Limb (tissue), 2 donors: Measurements from ENCODE around the gene ZFP36.
"Not testable (repeated sequence)": the region's sequence is repeated elsewhere in the genome, so short reads cannot be mapped to it uniquely, and the experiment has no call there.

Source experiments
- DNase-seq, 2 donors: peaks; one replicate each; pipeline ENCODE4 v3.0.0-alpha.2; 2016; ENCODE audit errors: extremely low spot score in 2 of 2

ZFP36 gene, protein sequence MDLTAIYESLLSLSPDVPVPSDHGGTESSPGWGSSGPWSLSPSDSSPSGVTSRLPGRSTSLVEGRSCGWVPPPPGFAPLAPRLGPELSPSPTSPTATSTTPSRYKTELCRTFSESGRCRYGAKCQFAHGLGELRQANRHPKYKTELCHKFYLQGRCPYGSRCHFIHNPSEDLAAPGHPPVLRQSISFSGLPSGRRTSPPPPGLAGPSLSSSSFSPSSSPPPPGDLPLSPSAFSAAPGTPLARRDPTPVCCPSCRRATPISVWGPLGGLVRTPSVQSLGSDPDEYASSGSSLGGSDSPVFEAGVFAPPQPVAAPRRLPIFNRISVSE

DNA sequence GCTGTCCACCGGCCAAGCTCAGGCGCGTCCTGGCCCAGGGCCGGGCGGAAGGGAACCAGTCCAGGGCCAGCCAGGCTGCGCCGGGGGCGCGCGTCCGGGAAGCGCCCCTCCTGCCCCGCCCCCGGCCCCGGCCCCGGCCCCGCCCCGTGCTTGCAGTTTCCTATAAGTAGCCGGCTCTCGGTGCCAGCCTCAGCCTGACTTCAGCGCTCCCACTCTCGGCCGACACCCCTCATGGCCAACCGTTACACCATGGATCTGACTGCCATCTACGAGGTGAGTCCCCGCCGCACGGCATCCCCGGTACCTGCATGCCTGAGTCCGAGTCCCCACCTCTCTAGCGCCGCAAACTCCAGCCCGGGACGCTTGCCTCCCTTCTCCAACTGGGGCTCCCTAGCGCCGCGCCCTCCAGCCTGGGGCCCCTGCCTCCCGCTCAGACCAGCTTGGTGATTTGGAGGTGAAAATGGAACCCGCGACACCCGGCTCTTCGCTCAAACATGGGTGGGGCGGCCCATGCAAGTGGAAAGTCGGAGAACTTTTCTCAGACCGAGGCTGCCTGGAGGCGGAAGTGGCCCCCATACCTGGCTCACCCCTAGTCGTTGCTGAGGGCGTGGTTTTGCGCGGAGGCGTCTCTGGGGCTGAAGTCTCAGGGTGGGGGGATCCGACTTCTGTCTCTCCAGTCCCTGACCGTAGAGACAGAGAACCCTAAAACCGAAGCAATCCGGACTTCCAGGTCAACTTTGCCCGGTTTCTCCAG, at the start of gene ZFP36:
Gene ZFP36 (plus strand): TSS at position 192 of the 754 bp plus-strand sequence. CDS start 58 bp downstream, at position 250.
- DNase-seq = peak; percentile 83 to 94

DNA sequence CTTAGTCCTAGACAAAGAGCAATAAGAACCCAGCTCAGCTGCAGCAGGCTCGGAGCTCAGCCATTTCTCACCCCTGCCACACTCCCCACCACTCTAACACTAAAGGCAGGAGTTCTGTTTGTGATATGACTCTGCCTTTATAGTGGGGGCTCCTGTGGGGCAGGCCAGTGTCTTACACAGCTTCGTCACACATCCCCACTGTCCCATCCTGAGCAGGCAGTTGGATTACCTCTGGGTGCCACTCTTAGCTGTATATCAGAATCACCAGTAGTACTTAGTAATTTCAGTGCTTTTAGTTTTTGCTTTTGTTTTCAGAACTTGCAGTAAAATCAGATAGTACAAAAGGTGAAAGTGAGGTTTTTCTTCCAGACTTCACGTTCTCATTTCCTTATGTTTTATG, 47.6 kb upstream of the ZFP36 start:
- no peak for DNase-seq

DNA sequence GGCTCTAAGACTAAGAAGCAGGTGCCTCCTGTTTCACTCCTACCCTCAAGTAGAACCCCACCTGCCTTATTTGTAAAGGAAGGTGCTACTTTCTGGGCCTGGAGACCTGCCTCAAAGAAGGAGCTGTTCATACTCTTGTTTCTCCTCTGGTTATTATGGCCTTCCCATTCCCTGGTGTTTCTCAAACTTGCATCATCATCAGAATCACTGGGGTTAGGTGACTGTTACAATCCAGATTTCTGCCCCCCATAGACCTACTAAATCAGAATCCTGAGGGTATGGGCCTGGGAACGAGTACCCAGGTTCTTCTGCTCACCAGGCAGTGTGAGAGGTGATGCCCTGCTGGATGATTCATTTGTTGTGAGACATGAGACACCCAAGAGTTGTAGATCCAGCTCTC, 46.0 kb upstream of the ZFP36 start:
- no peak for DNase-seq

DNA sequence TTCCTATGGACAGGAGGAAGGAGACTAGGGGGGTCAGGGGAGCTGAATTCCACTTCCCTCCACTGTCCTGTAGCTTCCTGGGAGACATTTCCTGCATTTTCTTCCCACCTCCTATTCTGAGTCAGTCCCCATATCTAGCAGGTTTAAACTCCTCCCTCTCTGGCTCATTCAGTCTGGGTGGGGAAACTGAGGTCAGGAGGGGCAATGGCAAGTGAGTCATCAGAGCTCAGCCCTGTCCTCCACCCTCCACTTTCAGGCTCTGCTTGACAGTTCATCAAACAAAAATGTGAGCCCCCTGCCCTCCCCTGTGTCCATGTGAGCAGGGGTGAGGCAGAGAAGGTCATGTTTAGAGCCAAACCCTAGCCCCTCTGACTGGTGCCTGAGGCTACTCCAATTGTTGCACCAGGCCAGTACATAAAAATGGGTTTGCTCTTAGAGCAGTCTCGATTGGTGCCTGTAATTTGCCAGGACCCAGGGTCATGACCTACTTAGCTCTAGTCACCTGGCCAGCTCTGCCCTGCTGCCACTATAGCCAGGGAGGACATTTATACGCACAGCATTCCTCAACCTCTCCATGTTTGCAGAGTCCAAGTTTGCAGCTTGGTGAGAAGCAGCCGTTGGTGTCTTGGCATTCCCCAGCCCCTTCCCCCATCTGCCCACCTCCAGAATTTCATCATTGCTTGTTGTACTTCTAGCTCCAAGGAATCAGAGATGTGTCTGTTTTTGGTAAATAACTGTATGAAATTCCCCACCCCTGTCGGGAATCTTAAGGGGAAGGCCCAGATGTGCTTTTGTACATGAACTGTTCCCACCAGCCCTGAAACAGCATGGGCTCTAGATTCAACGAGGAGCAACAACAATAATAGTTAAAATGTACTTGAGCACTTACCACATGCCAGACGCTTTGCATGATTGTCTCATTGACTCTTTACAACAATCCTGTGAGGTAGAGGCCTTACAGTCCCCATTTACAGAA, 43.7 kb upstream of the ZFP36 start:
- no peak for DNase-seq

DNA sequence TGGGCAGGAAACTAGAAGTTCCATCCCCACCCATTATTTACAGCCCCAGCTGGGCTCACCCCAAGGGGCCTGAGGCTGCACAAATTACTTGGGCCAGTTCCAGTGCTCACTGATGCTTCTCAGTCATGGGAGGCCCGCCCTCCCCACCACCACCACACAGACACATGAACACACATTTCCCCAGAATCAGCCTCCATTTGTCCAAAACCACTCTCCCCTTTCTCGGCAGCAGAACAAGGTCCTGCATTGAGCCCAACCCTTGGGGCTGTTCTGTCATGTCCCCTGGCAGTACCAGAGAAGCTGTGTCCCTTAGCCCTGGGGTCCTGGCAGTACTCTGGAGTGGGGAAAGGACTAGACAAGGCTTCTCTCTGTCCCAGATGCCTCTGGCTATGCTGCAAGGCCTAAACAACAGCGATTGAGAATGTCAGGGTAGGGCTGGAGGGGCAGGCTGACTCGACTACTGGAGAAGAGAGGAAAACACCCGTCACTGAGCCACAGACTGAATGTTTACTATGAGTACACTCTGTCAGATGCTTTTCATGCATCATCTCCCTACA, 42.7 kb upstream of the ZFP36 start:
- DNase-seq = no peak

DNA sequence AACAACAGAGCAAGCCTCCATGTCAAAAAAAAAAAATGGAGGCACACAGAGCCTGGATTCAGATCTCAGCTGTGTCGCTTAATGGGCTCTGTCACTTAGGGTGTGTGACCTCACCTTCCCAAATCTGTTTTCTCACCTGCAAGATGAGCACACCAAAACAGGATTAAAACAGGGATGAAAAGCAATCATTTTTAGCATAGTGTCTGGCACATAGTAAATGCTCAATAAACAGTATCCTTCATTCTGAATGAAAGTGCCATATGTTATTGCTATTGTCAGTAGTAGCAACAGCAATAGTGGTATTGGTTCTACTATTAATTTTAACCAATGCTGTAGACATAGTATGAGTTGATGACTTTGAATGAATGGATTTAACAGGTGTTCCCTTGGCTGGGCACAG, 41.1 kb upstream of the ZFP36 start:
- DNase-seq = no peak

DNA sequence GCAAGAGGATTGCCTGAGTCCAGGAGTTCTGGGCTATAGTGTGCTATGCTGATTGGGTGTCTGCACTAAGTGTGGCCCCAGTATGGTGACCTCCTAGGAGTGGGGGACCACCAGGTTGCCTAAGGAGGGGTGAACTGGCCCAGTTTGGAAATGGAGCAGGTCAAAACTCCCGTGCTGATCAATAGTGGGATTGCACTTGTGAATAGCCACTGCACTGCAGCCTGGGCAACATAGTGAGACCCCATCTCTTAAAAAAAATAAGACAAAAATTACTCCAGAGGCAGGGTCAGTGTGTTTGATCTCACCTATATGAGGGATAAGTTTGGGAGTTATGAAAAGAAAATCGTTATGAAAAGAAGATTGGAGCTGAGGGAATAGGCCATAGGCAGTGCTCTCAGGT, 37.4 kb upstream of the ZFP36 start:
- no peak for DNase-seq

DNA sequence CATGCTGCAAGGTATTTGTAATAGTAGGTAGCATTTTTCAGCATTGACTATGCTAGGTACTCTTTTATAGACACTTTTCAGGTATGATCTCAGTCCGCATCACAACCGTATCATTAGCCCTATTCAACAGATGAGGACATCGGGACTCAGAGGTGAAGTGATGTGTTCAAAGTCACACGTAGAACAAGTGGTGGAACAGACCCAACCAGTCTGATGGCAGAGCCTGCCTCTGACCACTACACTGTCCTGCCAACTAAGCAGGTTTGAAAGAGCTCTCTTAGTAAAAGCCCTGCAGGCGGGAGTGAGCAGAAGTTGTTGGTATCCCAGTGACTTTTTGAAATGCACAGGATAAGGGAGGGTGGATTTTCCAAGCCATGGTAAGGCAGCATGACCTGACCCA, 35.9 kb upstream of the ZFP36 start:
- DNase-seq = no peak

DNA sequence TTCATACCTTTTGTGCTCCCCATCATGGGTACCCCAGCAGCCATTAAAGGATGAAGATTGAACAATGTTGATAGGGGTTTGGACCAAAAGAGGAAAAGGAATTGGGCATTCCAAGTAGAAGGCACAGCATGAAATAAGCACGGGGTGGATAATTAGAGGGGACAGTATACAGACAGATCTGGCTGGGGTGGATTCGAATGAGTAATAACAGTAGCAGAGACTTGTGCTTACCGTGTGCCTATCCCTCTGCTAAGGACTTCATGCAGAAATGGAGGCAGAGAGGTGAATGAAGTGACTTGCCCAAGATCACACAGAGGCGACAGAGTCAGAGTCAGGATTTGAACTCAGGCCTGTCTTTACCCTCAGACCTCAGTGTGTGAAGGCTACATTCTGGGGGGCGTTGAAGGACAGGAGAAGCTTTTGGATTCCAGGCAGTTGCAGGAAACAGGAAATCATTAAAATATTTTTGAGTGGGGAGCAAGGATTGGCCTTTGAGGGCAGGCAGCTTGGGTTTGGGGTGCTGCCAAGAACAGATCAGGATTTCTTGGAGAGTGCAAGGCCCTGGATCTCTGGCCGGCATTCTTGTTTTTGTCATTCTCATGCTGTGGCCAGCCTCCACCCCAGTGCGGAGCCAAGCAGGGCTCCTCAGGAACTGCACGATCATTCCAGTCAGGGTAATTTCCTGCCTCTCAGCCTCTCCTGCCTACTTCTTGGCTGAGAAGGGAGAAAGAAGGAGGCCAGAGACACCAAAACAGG, 34.4 kb upstream of the ZFP36 start:
- DNase-seq = peak; percentile 61 to 73

DNA sequence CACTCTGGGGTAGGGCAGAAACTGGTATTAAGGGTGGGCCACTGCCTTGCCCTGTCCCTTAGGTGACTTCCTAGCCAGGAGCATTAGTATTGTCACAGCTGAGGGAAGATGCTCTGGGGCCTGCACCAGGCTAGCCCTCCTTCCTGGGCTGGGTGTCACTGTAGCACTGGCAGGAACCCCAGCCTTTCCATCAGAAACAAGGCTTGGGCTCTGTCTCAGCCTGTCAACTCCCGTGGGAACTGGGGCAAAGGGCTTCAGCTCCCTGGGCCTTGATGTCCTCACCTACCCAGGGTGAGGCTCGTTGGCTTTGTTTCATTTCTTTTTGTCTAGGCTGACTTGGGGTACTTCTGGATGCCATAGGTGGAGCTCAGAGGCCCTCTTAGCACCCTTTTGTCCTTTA, 33.7 kb upstream of the ZFP36 start:
- DNase-seq = no peak

DNA sequence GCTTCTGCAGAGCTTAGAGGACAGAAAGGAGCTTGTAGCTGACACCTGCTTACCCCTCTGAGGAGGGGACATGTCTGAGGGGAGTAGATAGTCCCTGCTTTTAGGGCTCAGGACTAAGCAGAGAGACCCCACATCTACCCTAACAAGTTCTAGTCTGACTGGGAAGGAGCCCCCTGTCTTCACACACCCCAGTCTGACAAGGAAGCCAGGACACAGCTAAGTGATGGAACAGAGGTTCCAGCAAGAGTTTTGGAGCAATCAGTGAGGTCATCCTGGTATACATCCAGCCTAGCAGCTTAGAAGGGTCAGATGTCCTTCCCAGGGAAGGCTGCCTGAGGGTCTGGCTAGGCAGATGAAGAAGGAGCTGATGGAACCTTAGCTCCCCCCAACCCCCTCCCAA, 30.7 kb upstream of the ZFP36 start:
- DNase-seq = no peak

DNA sequence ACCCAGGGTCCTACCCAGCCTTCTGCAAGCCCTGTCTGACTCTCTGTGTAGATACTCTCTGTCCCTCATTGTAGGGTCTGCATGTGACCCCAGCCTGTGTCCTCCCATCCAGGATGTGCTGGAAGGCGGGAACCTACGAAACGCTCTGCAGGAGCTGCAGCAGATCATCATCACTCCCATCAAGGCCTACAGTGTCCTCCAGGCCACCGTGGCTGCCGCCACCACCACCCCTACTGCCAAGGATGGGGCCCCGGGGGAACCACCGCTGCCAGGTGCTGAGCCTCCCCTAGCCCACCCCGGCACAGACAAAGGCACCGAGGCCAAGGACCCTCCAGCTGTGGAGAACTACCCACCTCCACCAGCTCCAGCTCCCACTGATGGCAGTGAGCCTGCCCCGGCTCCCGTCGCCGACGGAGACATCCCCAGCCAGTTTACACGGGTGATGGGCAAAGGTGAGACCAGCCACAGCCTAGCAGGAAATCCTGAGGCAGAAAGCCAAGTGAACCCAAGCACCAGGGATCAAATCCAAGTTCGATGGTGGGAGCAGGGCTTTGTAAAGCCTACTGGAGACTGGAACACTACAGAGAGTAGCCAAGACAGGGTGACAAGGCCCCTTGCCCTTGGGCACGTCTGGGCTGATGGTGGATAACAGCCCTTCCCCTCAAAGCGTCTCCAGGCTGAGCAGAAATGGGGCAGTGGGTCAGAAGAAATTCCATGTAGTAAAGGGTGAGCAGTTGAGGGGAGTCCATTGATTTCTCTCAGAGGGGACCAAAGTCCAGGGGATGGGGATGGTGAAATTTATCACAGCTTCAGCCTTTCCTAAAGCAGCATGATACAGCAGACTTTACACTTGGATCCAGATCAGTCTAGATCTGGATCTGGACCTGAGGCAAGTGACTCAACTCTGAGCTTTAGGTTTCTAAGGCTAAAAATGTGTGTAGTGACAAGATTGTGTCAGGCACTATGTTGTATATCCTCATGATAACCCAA, 29.0 kb upstream of the ZFP36 start:
- DNase-seq = no peak

DNA sequence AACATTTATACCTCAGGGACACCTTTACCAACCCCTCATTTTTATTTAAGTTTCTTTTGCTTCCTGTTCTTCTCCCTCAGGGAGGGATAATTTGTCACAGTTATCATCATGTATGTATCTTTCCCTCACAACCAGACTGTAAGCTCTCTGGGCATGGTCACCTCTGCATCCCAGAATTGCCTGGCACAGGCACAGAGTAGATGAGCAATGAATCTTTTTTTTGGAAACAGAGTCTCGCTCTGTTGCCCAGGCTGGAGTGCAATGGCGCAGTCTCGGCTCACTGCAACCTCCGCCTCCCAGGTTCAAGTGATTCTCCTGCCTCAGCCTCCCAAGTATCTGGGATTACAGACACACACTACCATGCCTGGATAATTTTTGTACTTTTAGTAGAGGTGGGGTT, 27.3 kb upstream of the ZFP36 start:
- DNase-seq = not testable (repeated sequence)

DNA sequence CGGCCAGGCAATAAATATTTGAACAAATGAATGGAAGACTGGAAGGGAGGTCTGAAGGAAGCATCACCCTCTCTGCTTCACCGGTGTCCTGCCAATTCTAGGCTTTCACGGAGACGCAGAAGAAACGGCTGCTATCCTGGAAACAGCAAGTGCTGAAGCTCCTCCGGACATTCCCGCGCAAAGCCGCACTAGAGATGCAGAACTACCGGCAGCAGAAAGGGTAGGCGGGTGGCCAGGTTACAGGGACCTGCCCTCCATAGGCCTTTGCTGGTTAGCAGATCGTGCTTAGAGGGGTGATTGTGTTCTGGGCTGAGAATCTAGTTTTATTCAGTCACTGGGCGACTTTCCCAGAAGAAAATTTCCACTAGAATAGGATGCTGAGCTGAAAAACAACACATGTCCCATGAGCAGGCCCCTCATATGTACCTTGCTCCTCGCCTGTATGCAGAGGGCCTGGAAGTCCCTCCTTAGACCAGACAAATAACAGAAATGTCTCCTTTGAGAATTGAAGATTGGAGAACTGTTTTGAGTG, 26.7 kb upstream of the ZFP36 start:
- DNase-seq = no peak

DNA sequence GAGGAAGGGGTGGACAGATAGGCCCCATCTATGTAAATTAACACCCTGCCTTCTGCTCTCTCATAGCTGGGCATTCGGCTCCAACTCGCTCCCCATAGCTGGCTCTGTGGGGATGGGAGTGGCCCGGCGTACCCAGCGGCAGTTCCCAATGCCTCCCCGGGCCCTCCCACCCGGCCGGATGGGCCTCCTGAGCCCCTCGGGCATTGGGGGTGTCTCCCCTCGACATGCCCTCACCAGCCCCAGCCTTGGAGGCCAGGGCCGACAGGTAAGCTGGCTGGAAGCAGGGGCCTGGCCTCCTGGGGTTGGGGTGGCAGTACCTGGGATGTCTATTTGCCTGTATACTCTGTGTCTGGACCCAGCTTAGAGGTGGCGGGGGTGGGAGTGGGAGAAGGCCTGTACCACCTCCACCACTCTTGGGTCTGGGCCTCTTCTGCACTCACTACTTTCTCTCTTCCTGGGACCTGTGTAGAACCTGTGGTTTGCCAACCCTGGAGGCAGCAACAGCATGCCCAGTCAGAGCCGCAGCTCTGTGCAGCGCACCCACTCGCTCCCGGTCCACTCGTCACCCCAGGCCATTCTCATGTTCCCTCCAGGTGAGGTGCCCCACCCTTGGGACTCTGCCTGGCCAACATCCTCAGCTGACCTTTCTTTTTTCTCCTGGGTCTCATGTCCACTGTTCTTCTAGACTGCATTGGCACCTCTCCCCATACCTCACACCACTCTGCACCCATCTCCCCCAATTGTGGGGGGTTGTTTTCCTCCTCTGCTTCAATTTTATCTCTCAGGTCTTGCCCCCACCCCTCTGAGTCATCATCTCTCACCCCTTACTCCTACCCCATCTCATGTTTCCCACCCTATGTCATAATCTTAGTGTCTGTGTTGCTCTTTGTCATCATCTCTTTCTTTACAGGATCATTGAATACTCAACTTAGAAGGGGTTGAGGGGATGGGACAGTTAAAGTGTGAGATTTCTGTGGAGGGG, 25.8 kb upstream of the ZFP36 start:
- DNase-seq = no peak

DNA sequence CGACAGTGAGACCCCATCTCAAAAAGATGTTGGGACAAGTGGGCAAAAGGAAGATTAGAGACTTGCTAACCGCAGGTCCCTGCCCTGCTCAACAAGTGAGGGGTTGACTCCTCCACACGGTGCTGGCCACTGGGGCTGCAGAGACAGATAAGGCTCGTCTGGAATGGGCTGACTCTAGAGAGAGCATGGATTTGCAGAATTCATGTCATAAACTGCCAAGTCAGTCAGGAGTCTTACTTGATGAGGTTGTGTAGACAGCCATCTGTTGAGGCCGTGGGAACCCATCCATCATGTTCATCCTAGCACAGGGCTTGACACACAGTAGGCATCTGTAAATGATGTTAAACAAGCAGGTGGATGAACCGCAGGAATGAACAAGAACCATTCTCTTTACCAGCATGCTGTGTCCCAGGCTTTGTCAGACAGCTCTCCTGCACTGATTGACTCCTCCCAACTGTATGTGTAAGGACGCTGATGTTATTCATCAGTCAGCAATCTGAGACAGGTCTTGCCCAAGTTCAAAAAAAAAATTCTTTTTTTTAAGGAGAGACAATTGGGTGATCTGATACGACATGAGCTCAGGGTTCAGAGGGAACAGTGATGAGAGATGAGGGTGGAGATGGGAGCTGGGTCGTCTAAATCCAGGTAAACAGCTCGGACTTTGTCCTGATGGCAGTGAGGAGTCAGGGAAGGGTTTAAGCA, 24.6 kb upstream of the ZFP36 start:
- no peak for DNase-seq

DNA sequence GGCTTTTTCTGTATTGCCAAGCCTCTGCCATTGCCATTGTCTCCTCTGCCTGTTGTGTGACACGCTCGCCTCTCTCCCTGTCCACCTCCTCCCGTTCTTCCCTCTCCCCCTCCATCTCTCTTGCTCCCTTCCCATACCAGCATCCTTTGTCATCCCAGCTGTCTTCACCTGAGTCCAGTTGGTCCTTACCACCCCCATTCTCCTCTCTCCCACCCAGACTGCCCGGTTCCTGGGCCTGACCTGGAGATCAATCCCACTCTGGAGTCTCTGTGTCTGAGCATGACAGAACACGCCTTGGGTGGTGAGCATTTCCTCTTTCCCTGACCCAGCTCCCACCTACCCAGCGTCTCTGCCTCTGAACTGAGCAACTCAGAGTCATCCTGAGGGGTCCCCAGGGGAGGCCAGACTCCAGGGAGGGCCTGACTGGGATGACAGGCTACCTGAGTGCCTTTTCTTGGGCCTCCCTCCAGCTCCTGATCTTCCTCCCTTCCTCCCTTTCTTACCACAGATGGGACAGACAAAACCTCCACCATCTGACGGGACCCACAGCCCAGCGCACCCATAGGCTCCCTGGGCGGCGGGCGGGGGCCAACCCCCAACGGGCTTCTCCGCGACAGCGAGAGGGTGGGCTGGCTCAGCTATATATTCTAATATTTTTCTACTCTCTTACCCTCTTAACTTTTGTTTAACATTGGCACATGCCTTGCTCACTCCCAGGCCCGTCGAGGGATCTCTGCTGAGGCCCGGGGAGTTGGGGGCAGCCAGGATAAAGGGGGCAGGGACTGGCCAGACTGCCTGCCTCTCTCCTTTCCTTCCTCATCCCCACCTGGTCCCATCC, 23.4 kb upstream of the ZFP36 start:
- DNase-seq = no peak
